Measurements from ENCODE around the gene BTBD7.
"Not testable (repeated sequence)": the region's sequence is repeated elsewhere in the genome, so short reads cannot be mapped to it uniquely, and the experiment has no call there.

BTBD7 gene

GRCh38 chr14:93266127-93266526, 66.7 kb downstream of the BTBD7 start:
- DNase-seq (ENCODE audit: extremely low read depth in 1 of 2, low read depth in 1 of 2) = no peak

- DNase-seq (ENCODE audit: extremely low read depth in 1 of 2, low read depth in 1 of 2) = no peak
These were observed 69.4 kb downstream of the BTBD7 start for GRCh38 chr14:93263416-93263815.

GRCh38 chr14:93262446-93262845, 70.4 kb downstream of the BTBD7 start:
- no peak for DNase-seq (ENCODE audit: extremely low read depth in 1 of 2, low read depth in 1 of 2)

- no peak for DNase-seq (ENCODE audit: extremely low read depth in 1 of 2, low read depth in 1 of 2)
These were observed 83.6 kb downstream of the BTBD7 start for GRCh38 chr14:93249128-93249831.

GRCh38 chr14:93246534-93246933, 86.3 kb downstream of the BTBD7 start:
- no peak for DNase-seq (ENCODE audit: extremely low read depth in 1 of 2, low read depth in 1 of 2)

GRCh38 chr14:93245764-93246420, 86.9 kb downstream of the BTBD7 start:
- no peak for DNase-seq (ENCODE audit: extremely low read depth in 1 of 2, low read depth in 1 of 2)

- no peak for DNase-seq (ENCODE audit: extremely low read depth in 1 of 2, low read depth in 1 of 2)
These were observed 92.2 kb downstream of the BTBD7 start for GRCh38 chr14:93240678-93241000.

- no peak for DNase-seq (ENCODE audit: extremely low read depth in 1 of 2, low read depth in 1 of 2)
These were observed 92.8 kb downstream of the BTBD7 start for GRCh38 chr14:93239869-93240677.

- no peak for DNase-seq (ENCODE audit: extremely low read depth in 1 of 2, low read depth in 1 of 2)
These were observed 98.0 kb downstream of the BTBD7 start for GRCh38 chr14:93234798-93235197.

GRCh38 chr14:93233078-93233477, 99.8 kb downstream of the BTBD7 start:
- DNase-seq (ENCODE audit: extremely low read depth in 1 of 2, low read depth in 1 of 2) = not testable (repeated sequence)

- DNase-seq (ENCODE audit: extremely low read depth in 1 of 2, low read depth in 1 of 2) = no peak
These were observed 100.7 kb downstream of the BTBD7 start for GRCh38 chr14:93232159-93232558.

- DNase-seq (ENCODE audit: extremely low read depth in 1 of 2, low read depth in 1 of 2) = no peak
These were observed 101.5 kb downstream of the BTBD7 start for GRCh38 chr14:93231129-93231979.

- no peak for DNase-seq (ENCODE audit: extremely low read depth in 1 of 2, low read depth in 1 of 2)
These were observed 102.3 kb downstream of the BTBD7 start for GRCh38 chr14:93230539-93230938.

GRCh38 chr14:93228550-93228949, 104.3 kb downstream of the BTBD7 start:
- no peak for DNase-seq (ENCODE audit: extremely low read depth in 1 of 2, low read depth in 1 of 2)

- no peak for DNase-seq (ENCODE audit: extremely low read depth in 1 of 2, low read depth in 1 of 2)
These were observed 109.3 kb downstream of the BTBD7 start for GRCh38 chr14:93223565-93223964.

- DNase-seq (ENCODE audit: extremely low read depth in 1 of 2, low read depth in 1 of 2) = no peak
These were observed 112.3 kb downstream of the BTBD7 start for GRCh38 chr14:93220509-93220908.

- no peak for DNase-seq (ENCODE audit: extremely low read depth in 1 of 2, low read depth in 1 of 2)
These were observed 113.6 kb downstream of the BTBD7 start for GRCh38 chr14:93219103-93219726.

- DNase-seq (ENCODE audit: extremely low read depth in 1 of 2, low read depth in 1 of 2) = no peak
These were observed 118.2 kb downstream of the BTBD7 start for GRCh38 chr14:93214598-93214997.

- no peak for DNase-seq (ENCODE audit: extremely low read depth in 1 of 2, low read depth in 1 of 2)
These were observed 120.4 kb downstream of the BTBD7 start for GRCh38 chr14:93212432-93212831.

GRCh38 chr14:93207468-93208308, 125.1 kb downstream of the BTBD7 start:
- DNase-seq (ENCODE audit: extremely low read depth in 1 of 2, low read depth in 1 of 2) = no peak
